GM12878 (cell line): ENCODE data around the gene CARD10. TPM values are rescaled to one million over a fixed set of nuclear protein-coding genes. Genes with fewer than 3 reads are reported as not detected.

Source experiments
- ATAC-seq: fragments of 200-7000 bp; cut with Tn5 transposase; 3 replicates; pipeline ENCODE4 v1.9.1; 2020; ENCODE audit warnings: mild to moderate bottlenecking, moderate library complexity
- BruUV-seq: library from RNA; stranded (reverse); fragments of 400-500 nt; replicated peaks from 2 replicates; lab custom pipeline; 2021; lab: Mats Ljungman, UMichigan
- CTCF ChIA-PET: fragments of 300-600 bp; sonication (Branson Sonifier 250); formaldehyde crosslinking; extraction: SDS; loops from one replicate; lab custom pipeline; 2021; ENCODE audit warnings: inconsistent platforms; lab: Yijun Ruan, JAX
- POLR2A ChIA-PET: fragments of 350-600 bp; formaldehyde crosslinking; extraction: SDS; loops from one replicate; lab custom pipeline; 2021; ENCODE audit warnings: inconsistent platforms; lab: Charles Lee
- RAD21 ChIA-PET: fragments of 300-600 bp; sonication (Branson Sonifier 250); formaldehyde crosslinking; loops from one replicate; lab custom pipeline; 2023; ENCODE audit warnings: antibody characterized with exemption; ENCODE audit not compliant: unreplicated experiment; lab: Charles Lee
- SMC1A ChIA-PET: fragments of 300-600 bp; sonication (Branson Sonifier 250); formaldehyde crosslinking; loops from one replicate; lab custom pipeline; 2023; ENCODE audit not compliant: unreplicated experiment, uncharacterized antibody; lab: Charles Lee
- DNase-seq: peaks from one replicate; pipeline ENCODE4 v3.0.0-alpha.2; 2011; ENCODE audit warnings: low read depth, low spot score
- FAIRE-seq: peaks from 3 replicates; lab custom pipeline; 2011; peaks lifted over from hg19 to GRCh38; lab: Jason Lieb, UNC
- H2AFZ ChIP-seq: 2 replicates; pipeline ENCODE4 v1.6.0; 2011; ENCODE audit warnings: low read depth, low read length, control low read depth; ENCODE audit not compliant: control insufficient read depth
- H3K27ac ChIP-seq: 2 replicates; pipeline ENCODE4 v1.5.1; 2011; ENCODE audit warnings: control low read depth; ENCODE audit not compliant: control insufficient read depth, insufficient read depth
- H3K27me3 ChIP-seq, 2 experiments: replicated peaks in 1 of 2; 2 replicates each; pipeline versions ENCODE4 v1.6.0 to v1.6.1; 2011; ENCODE audit warnings: low read length in 1 of 2; ENCODE audit not compliant: control insufficient read depth in 2 of 2, insufficient read depth in 2 of 2
- H3K36me3 ChIP-seq, 2 experiments: 2 replicates each; pipeline ENCODE4 v1.5.1; 2011; ENCODE audit warnings: low read length in 1 of 2; ENCODE audit not compliant: control insufficient read depth in 2 of 2, insufficient read depth in 2 of 2
- H3K4me1 ChIP-seq: 2 replicates; pipeline ENCODE4 v1.6.1; 2011; ENCODE audit warnings: mild to moderate bottlenecking, low read length, moderate library complexity, mixed read lengths; ENCODE audit not compliant: control insufficient read depth, insufficient read depth
- H3K4me2 ChIP-seq: 2 replicates; pipeline ENCODE4 v1.6.0; 2011; ENCODE audit warnings: control low read depth; ENCODE audit not compliant: control insufficient read depth, insufficient read depth
- H3K4me3 ChIP-seq: fragments of 200-600 bp; sonication (generic); 2 replicates; pipeline ENCODE4 v1.5.1; 2016
- H3K79me2 ChIP-seq: 2 replicates; pipeline ENCODE4 v1.6.0; 2011; ENCODE audit warnings: low read length; ENCODE audit not compliant: control insufficient read depth, insufficient read depth
- H3K9ac ChIP-seq: 2 replicates; pipeline ENCODE4 v1.8.0; 2011; ENCODE audit warnings: low read length, control low read depth, mixed read lengths; ENCODE audit not compliant: control insufficient read depth, insufficient read depth
- H3K9me3 ChIP-seq: replicated peaks from 3 replicates; pipeline ENCODE4 v1.5.1; 2011; ENCODE audit warnings: mild to moderate bottlenecking, low read length; ENCODE audit not compliant: control insufficient read depth, insufficient read depth
- H4K20me1 ChIP-seq: 2 replicates; pipeline ENCODE4 v1.6.0; 2011; ENCODE audit not compliant: control insufficient read depth, insufficient read depth
- BHLHE40 ChIP-seq, 2 experiments: fragments of 450-650 bp in 1 of 2; IDR thresholded peaks; 2 replicates each; pipeline ENCODE4 v1.6.1; 2011 to 2017; ENCODE audit warnings: low read depth in 2 of 2, borderline replicate concordance in 1 of 2, improper control_type of control experiment in 1 of 2, low read length in 1 of 2, mild to moderate bottlenecking in 1 of 2
- HDGF ChIP-seq: fragments of 450-650 bp; IDR thresholded peaks from 2 replicates; pipeline ENCODE4 v1.6.1; 2016; ENCODE audit warnings: antibody characterized with exemption
- KDM1A ChIP-seq: fragments of 200-600 bp; sonication (generic); IDR thresholded peaks from 2 replicates; pipeline ENCODE4 v1.6.1; 2016; ENCODE audit warnings: borderline replicate concordance
- SMAD1 ChIP-seq: fragments of 450-650 bp; IDR thresholded peaks from 2 replicates; pipeline ENCODE4 v1.6.1; 2018; ENCODE audit warnings: mild to moderate bottlenecking, low read depth; ENCODE audit not compliant: partially characterized antibody
- SP1 ChIP-seq: IDR thresholded peaks from one replicate; pipeline ENCODE4 v1.6.1; 2011; ENCODE audit warnings: low read depth, low read length
- SREBF2 ChIP-seq: IDR thresholded peaks from 2 replicates; pipeline ENCODE4 v1.6.1; 2012; ENCODE audit warnings: mild to moderate bottlenecking, low read length
- WGBS: methylation state at CpG from one replicate; pipeline ENCODE4 v1.1.6; 2016; ENCODE audit warnings: low lambda C conversion rate; ENCODE audit not compliant: insufficient replicate concordance, insufficient coverage; ENCODE audit errors: missing lambda C conversion rate; 5-methylcytosine and 5-hydroxymethylcytosine counted together
- in situ Hi-C: fragments of 300-500 bp; cut with MboI; formaldehyde crosslinking; loops from 9 replicates; pipeline ENCODE4 v1.14.3; 2018; ENCODE audit warnings: mixed read lengths
- intact Hi-C: fragments of 100-400 bp; cut with micrococcal nuclease; formaldehyde crosslinking; loops from one replicate; pipeline ENCODE4 v1.14.2; 2022; ENCODE audit not compliant: unreplicated experiment
- polyA plus RNA-seq, 11 experiments: library from polyadenylated mRNA; depleted of rRNA in 4 of 11; unstranded in 6 of 11; stranded (reverse) in 5 of 11; fragments of >200 nt; fragmentation: Nextera tagmentation in 4 of 11; fragmentation: Illumina TruSeq in 1 of 11; extraction: Ambion mirVana in 4 of 11; extraction: Trizol in 1 of 11; gene quantifications; 1 replicate in 1 of 11; 2 replicates in 10 of 11; pipeline versions ENCODE4 v1.2.1 to v1.2.3, GENCODE V29; 2011 to 2016; ENCODE audit warnings: inconsistent platforms in 2 of 11, missing spikeins in 2 of 11, low read depth in 1 of 11
- total RNA-seq, 4 experiments: library from RNA; depleted of rRNA in 3 of 4; stranded (reverse); fragments of >200 nt in 3 of 4; fragmentation: Illumina TruSeq in 1 of 4; extraction: Trizol in 1 of 4; gene quantifications; 2 replicates each; pipeline versions ENCODE4 v1.2.1 to v1.2.3, GENCODE V29; 2013 to 2021
- TF ChIP-seq, protein P1 (sequence below): fragments of 450-650 bp; IDR thresholded peaks from 2 replicates; pipeline ENCODE4 v1.6.1; 2017; ENCODE audit warnings: mild to moderate bottlenecking, moderate library complexity

Gene CARD10
- total and polyA plus RNA-seq, 10 of the 15 experiments (the other 5 are each of a cell fraction or from before 2014, with no cell fraction given) = 0.08 to 0.10 (median 0.10) TPM; not detected in 7

DNA sequence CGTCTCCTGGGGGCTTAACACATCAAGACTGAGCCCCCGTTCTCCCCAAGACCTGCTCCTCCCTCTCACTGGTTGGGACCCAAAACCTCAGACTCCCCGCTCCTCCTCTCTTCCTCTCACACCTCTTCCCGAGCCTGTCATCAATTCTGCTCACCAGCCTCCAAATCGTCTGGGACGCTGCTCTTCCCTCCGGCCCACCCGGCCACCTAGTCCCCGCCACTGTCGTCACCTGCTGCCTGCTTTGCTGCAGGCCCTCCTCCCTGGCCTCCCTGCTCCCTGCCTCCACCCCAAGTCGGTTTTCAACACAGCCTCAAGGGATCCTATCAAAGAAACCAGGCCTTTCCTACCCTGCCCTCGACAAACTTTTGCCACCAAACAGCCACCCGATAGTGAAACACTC lies 36.2 kb downstream of the CARD10 start (continued):
- TF ChIP-seq, protein P1, sequence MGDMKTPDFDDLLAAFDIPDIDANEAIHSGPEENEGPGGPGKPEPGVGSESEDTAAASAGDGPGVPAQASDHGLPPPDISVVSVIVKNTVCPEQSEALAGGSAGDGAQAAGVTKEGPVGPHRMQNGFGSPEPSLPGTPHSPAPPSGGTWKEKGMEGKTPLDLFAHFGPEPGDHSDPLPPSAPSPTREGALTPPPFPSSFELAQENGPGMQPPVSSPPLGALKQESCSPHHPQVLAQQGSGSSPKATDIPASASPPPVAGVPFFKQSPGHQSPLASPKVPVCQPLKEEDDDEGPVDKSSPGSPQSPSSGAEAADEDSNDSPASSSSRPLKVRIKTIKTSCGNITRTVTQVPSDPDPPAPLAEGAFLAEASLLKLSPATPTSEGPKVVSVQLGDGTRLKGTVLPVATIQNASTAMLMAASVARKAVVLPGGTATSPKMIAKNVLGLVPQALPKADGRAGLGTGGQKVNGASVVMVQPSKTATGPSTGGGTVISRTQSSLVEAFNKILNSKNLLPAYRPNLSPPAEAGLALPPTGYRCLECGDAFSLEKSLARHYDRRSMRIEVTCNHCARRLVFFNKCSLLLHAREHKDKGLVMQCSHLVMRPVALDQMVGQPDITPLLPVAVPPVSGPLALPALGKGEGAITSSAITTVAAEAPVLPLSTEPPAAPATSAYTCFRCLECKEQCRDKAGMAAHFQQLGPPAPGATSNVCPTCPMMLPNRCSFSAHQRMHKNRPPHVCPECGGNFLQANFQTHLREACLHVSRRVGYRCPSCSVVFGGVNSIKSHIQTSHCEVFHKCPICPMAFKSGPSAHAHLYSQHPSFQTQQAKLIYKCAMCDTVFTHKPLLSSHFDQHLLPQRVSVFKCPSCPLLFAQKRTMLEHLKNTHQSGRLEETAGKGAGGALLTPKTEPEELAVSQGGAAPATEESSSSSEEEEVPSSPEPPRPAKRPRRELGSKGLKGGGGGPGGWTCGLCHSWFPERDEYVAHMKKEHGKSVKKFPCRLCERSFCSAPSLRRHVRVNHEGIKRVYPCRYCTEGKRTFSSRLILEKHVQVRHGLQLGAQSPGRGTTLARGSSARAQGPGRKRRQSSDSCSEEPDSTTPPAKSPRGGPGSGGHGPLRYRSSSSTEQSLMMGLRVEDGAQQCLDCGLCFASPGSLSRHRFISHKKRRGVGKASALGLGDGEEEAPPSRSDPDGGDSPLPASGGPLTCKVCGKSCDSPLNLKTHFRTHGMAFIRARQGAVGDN = no peak
- TF ChIP-seq SMAD1 (no peak), KDM1A (no peak)

DNA sequence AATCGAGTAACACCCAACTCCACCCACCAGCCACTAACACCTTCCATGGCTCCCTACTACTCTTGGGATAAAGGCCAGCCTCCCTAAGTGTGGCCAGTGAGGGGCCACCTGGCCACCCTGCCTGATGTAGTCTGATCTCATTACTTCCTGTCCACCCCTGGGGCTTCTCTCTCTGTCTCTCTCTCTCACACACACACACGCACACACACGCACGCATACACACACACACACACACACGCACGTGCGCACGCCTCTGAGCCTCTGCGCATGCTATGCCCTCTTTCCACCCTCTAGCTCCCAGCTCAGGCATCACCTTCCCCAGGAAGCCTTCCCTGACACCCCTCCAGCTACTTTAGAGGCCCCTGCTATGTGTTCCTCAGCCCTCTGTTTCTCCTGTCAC lies 37.0 kb downstream of the CARD10 start:
- no peaks in the 10 kb centered on the region for H3K27me3 ChIP-seq
- no peak overlapping the region for H3K27ac ChIP-seq
- ChIA-PET POLR2A (no interaction called here), RAD21 (no interaction called here), SMC1A (interaction anchor here (2.7 kb wide), 1 partner anchor 10 kb away, joined by 8 read pairs; no protein-coding TSS in a partner anchor)
- H3K79me2 ChIP-seq = peaks cover 54% of the 10 kb centered on the region
- FAIRE-seq = no peak
- no peak overlapping the region for H2AFZ ChIP-seq
- WGBS = 96% methylated on average over 9 of the region's 9 CpGs
- no peak overlapping the region for H3K9ac ChIP-seq
- no peak for DNase-seq
- BruUV-seq = no TSS peak
- no peak overlapping the region for H3K4me3 ChIP-seq
- H3K4me1 ChIP-seq = peaks cover 25% of the 10 kb centered on the region
- peak overlapping the region; percentile 100 for H3K4me2 ChIP-seq
- in situ Hi-C loops = no loop called here
- peak in 1 of 2 experiments; percentile 30; a peak in 1 of 4 replicates for TF ChIP-seq BHLHE40 (IDR thresholded peaks at IDR 0.05; ENCODE audit: borderline replicate concordance in 1 of 2, low read depth in 2 of 2, low read length in 1 of 2)
- no peak for TF ChIP-seq SP1
- peak; percentile 65; the same call in 1 of the 2 replicates for TF ChIP-seq HDGF
- TF ChIP-seq SREBF2 = no peak
- TF ChIP-seq, all 136 proteins: peak for 2
- H4K20me1 ChIP-seq = no peaks in the 10 kb centered on the region; the same call in 1 of the 2 replicates
- ATAC-seq = no peak
- H3K36me3 ChIP-seq = peaks cover 10 to 17% of the 10 kb centered on the region in 2 experiments; a peak in 3 of 4 replicates
- intact Hi-C loops = no loop called here
- no peaks in the 10 kb centered on the region for H3K9me3 ChIP-seq
- CTCF ChIA-PET = interaction anchor here (1.4 to 1.7 kb wide), 3 partner anchors 10 to 126 kb away, joined by 3 to 5 read pairs (median 4); partner anchors contain the start of gene GGA1
